HG02970 (cell line): ENCODE measurements around the gene ZNF358.

ENCODE experiments used
- ATAC-seq: cut with Tn5 transposase; IDR thresholded peaks from one replicate; pipeline ENCODE4 v1.9.1; 2021; ENCODE audit warnings: mild to moderate bottlenecking, moderate library complexity, moderate number of reproducible peaks; ENCODE audit not compliant: unreplicated experiment, low FRiP score

The ZNF358 gene

GRCh38 chr19:7515645-7516151, at the start of gene ZNF358:
ZNF358 (plus strand) TSS chr19:7516103; CDS start chr19:7519243, 3,140 bp downstream.
- ATAC-seq: no peak

DNA sequence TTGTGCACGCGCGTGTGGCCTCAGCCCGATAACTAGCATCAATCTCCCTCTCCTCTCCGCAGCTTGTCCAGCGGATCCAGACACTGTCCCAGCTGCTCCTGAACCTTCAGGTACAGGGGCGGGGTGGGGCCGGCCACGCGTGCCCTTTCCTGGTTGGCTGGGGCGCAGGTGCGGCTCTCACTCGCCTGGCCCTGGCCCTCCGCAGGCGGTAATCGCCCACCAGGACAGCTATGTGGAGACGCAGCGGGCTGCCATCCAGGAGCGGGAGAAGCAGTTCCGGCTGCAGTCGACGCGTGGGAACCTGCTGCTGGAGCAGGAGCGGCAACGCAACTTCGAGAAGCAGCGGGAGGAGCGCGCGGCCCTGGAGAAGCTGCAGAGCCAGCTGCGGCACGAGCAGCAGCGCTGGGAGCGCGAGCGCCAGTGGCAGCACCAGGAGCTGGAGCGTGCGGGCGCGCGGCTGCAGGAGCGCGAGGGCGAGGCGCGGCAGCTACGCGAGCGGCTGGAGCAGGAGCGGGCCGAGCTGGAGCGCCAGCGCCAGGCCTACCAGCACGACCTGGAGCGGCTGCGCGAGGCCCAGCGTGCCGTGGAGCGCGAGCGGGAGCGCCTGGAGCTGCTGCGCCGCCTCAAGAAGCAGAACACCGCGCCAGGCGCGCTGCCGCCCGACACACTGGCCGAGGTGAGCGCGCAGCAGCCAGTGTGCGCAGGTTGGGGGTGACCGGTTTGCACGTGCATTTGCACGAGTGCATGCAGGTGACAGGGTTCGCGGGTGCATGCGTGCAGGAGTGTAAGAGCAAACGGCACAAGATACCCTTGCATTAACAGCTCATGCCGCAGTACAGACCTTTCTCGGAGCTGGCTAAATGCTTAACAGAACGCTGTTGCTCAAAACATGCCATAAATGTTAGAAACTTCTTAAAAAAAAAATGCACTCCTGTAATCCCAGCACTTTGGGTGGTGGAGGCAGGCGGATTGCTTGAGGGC, 48.6 kb upstream of the ZNF358 start:
- ATAC-seq: no peak

- no peak for ATAC-seq
These were observed 47.1 kb upstream of the ZNF358 start for GRCh38 chr19:7468840-7469239.

GRCh38 chr19:7469669-7470285, 46.1 kb upstream of the ZNF358 start:
- no peak for ATAC-seq

- no peak for ATAC-seq
These were observed 45.2 kb upstream of the ZNF358 start for GRCh38 chr19:7470540-7471305.

- no peak for ATAC-seq
These were observed 43.9 kb upstream of the ZNF358 start for GRCh38 chr19:7471696-7472615.

GRCh38 chr19:7475665-7476064, 40.2 kb upstream of the ZNF358 start:
- ATAC-seq: no peak

- ATAC-seq: no peak
These were observed 39.7 kb upstream of the ZNF358 start for GRCh38 chr19:7476241-7476640.

GRCh38 chr19:7476777-7477494, 39.0 kb upstream of the ZNF358 start:
- no peak for ATAC-seq

- no peak for ATAC-seq
These were observed 38.1 kb upstream of the ZNF358 start for GRCh38 chr19:7477758-7478157.

GRCh38 chr19:7478173-7478842, 37.6 kb upstream of the ZNF358 start:
- ATAC-seq: no peak

DNA sequence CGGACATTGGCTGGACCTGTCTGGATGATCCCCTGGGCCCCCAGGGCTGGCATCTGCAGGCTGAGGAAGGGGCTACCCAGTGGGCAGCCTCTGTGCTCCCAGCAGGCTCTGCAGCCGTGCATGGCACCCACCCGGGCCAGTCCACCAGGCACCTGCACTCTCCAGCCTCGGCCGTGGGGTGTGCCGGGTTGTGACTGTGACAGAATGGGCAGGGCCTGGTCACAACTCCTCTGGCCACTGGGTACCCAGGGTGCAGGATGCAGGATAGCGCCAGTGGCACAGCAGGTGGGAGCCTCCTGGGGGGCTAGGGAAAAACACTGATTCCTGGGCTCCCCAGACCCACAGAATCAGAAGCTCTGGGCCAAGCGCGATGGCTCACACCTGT, 37.1 kb upstream of the ZNF358 start:
- no peak for ATAC-seq

DNA sequence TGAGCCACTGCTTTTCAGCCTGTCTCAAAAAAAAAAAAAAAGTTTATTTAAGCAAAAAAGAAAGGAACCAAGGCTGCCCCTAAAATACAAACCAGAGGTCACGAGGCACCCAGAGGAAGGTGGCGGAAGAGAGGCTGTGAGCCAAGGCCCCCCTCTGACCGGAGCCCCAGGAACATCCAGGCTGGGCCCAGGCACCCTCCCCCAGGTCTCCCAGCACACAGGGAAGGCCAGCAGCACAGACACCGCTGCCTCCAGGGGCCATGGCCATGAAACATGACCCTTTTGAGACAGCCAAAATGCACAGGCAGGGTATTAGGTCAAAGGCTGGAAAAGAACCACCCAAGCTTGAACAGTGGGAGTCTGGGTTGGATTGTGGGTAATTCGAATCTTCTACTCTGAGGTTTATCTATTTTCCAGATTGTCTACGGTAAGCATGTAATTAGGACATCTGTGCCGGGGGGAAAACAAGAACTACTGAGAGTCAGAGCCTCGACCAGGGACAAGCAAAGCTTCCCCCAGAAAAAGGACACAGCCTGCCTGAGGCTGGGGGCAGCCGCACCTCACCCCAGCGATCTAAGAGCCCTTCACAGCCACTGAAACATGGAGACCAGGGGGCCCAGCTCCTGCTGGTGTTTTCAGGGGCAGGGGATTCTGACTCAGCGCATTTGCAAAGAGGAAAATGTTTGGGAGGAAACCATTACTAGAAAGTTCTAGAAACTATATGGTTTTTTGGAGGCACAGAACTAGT, 35.5 kb upstream of the ZNF358 start:
- ATAC-seq: no peak

GRCh38 chr19:7480970-7481255, 35.0 kb upstream of the ZNF358 start:
- ATAC-seq: no peak

DNA sequence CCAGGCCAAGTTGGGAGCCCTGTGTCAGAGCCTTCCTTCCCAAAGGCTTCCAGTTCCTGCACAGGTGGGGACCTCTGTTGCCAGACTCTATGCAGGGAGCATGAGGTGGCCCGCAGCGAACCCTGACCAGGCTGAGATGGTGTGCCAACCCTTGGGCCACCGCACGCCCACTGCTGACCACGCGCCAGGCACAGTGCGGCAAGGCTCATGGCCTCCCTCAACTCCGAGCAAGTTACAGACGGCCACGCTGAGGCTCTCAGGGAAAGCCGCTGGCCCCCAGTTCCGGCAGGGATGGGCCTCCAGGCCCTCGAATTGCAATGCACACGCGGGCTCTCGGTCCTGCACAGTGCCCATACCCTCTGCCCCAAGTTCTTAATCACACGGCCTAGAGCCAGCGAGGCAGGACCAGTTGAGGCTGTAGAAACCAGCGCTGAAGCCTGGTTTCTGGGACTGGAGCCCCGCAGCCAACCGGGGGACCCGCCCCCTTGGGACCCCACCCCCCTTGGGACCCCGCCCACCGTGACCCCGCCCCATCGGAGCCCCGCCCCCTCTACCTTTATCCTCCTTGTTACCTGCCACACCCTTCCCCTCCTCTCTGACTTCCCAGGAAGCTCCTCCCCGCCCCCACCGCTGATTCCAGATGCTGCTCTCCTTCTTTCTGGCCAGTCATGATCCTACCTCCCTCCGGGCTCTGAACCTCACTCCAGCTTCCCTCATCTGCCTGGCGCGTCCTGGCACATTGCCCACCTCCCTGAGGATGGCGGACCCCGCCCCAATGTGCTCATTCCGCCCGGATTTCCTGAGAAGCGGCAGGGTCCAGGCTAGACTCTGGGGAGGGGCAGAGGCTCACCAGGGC, 33.1 kb upstream of the ZNF358 start:
- ATAC-seq: no peak

DNA sequence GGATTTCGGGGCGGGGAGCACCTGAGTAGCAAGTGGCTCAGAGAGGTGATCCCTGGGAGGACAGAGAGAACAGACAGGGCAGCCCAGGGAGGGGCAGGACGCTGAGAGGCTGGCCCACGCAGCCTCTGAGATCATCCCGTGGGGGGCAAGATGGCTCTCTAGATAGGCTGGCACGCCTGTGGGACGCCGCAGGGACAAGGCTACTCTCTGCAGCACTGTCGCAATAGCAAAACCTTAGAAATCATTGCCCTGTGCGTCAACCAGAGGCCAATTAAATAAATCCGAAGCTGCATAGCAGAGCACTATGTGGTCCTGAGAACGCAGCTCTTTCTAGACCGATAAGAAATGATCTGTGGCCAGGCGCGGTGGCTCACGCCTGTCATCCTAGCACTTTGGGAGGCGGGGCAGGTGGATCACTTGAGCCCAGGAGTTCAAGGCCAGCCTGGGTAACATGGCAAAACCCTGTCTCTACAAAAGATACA, 32.1 kb upstream of the ZNF358 start:
- ATAC-seq: no peak

DNA sequence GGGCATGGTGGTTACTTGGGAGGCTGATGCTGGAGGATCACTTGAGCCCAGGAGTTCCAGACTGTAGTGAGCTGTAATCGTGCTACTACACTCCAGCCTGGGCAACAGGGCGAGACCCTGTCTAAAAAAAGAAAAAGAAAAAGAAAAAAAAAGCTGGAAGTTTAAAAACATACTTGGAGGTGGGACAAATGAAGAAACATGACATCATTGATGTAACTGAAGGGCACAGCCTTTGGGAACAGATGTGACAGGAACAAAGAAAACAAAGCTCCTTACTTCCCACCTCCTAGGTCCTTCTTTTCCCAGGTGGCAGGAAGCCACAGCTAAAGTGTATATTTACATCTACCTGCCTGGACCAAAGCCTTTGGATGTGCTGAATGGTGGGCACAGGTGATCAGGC, 29.0 kb upstream of the ZNF358 start:
- no peak for ATAC-seq
